Ovary (tissue), 3 donors: ENCODE measurements around the gene CLMN.

Experiments used
- CTCF ChIP-seq, 3 donors: fragments of 450-650 bp in 2 of 3; fragments of 200-600 bp in 1 of 3; IDR thresholded peaks; one replicate each; pipeline versions ENCODE4 v1.5.1 to v1.8.0; 2016 to 2022; ENCODE audit warnings: antibody characterized with exemption in 3 of 3, mild to moderate bottlenecking in 1 of 3
- EP300 ChIP-seq: sonication (generic); formaldehyde crosslinking; IDR thresholded peaks from one replicate; pipeline ENCODE4 v1.6.1; 2017; ENCODE audit warnings: antibody characterized with exemption
- POLR2A ChIP-seq: fragments of 450-650 bp; IDR thresholded peaks from one replicate; pipeline ENCODE4 v1.6.1; 2017; ENCODE audit warnings: antibody characterized with exemption, mild to moderate bottlenecking, moderate library complexity
- donor health status: DM: no; HTN: no; CAD: no.

- TF ChIP-seq CTCF (IDR thresholded peaks at IDR 0.05) = no peak
- TF ChIP-seq EP300 = no peak
- no peak for TF ChIP-seq POLR2A
Measured at GRCh38 chr14:95345032-95345431, 25.3 kb upstream of the CLMN start.
